Stimulated activated naive CD8-positive, alpha-beta T cell treated with anti-CD3 and anti-CD28 coated beads, Interleukin-15, amount 100 ng/mL, for 72 hours (primary cell): ENCODE measurements around the gene AVEN.
"Not testable (repeated sequence)": the region's sequence is repeated elsewhere in the genome, so short reads cannot be mapped to it uniquely, and the experiment has no call there.

Experiments
- ATAC-seq: fragments of 150-1000 bp; cut with Tn5 transposase; 2 replicates; pipeline ENCODE4 v1.10.0; 2021; ENCODE audit warnings: mild to moderate bottlenecking, moderate library complexity
- DNase-seq, 2 donors: peaks; one replicate each; pipeline ENCODE4 v3.0.0; 2021 to 2022
- H3K27ac Mint-ChIP-seq, 2 donors: one replicate each; pipeline ENCODE4 v1.8.0; 2022; ENCODE audit warnings: mild to moderate bottlenecking in 2 of 2, mixed read lengths in 2 of 2, moderate library complexity in 2 of 2
- H3K27me3 Mint-ChIP-seq: one replicate; pipeline ENCODE4 v1.8.0; 2022; ENCODE audit warnings: mixed read lengths
- H3K4me1 Mint-ChIP-seq: one replicate; pipeline ENCODE4 v1.8.0; 2022; ENCODE audit warnings: mild to moderate bottlenecking, mixed read lengths
- H3K4me3 Mint-ChIP-seq, 2 donors: one replicate each; pipeline ENCODE4 v1.8.0; 2022; ENCODE audit warnings: mild to moderate bottlenecking in 2 of 2, mixed read lengths in 2 of 2, moderate library complexity in 1 of 2
- H3K9me3 Mint-ChIP-seq, 2 donors: one replicate each; pipeline ENCODE4 v1.8.0; 2022; ENCODE audit warnings: mixed read lengths in 2 of 2

AVEN gene

GRCh38 chr15:34038871-34039789 is at the start of gene AVEN:
TSS of gene AVEN (minus strand) at chr15:34039204. CDS start at chr15:34039046, 158 bp downstream.
- DNase-seq, result peak; percentile 68
- Mint-ChIP-seq H3K4me1 (peaks cover 23% of the 10 kb centered on the region), H3K9me3 (no peaks in the 10 kb centered on the region), H3K4me3 (peak within 1 kb of the TSS; percentile 87 to 88), H3K27ac (peak within 1 kb of the TSS; percentile 79 to 93), H3K27me3 (no peaks in the 10 kb centered on the region)
- ATAC-seq, result peak; percentile 77

- ATAC-seq (no peak), DNase-seq (no peak)
- H3K4me3 Mint-ChIP-seq, result no peak overlapping the region
- H3K27me3 Mint-ChIP-seq, result no peaks in the 10 kb centered on the region
- no peak overlapping the region for H3K27ac Mint-ChIP-seq
- H3K9me3 Mint-ChIP-seq, result no peaks in the 10 kb centered on the region
- no peaks in the 10 kb centered on the region for H3K4me1 Mint-ChIP-seq
Observed at GRCh38 chr15:34085746-34086145, 46.7 kb upstream of the AVEN start.

- H3K4me1 Mint-ChIP-seq, result no peaks in the 10 kb centered on the region
- H3K9me3 Mint-ChIP-seq, result no peaks in the 10 kb centered on the region
- no peak for ATAC-seq
- H3K27ac Mint-ChIP-seq, result peak overlapping the region in 1 of 2 donors; percentile 19
- no peak for DNase-seq
- no peak overlapping the region for H3K4me3 Mint-ChIP-seq
- no peaks in the 10 kb centered on the region for H3K27me3 Mint-ChIP-seq
Observed at GRCh38 chr15:34084086-34084485, 45.1 kb upstream of the AVEN start.

GRCh38 chr15:34079904-34080303 is 40.9 kb upstream of the AVEN start:
- no peak for ATAC-seq
- H3K9me3 Mint-ChIP-seq, result no peaks in the 10 kb centered on the region
- DNase-seq, result no peak
- H3K27ac Mint-ChIP-seq, result no peak overlapping the region
- H3K27me3 Mint-ChIP-seq, result no peaks in the 10 kb centered on the region
- no peaks in the 10 kb centered on the region for H3K4me1 Mint-ChIP-seq
- H3K4me3 Mint-ChIP-seq, result no peak overlapping the region

GRCh38 chr15:34078900-34079299 is 39.9 kb upstream of the AVEN start:
- DNase-seq (no peak), ATAC-seq (no peak)
- Mint-ChIP-seq H3K4me3 (no peak overlapping the region), H3K27ac (no peak overlapping the region), H3K27me3 (no peaks in the 10 kb centered on the region), H3K4me1 (no peaks in the 10 kb centered on the region), H3K9me3 (no peaks in the 10 kb centered on the region)

- Mint-ChIP-seq H3K27me3 (no peaks in the 10 kb centered on the region), H3K27ac (no peak overlapping the region), H3K4me1 (no peaks in the 10 kb centered on the region), H3K9me3 (no peaks in the 10 kb centered on the region), H3K4me3 (no peak overlapping the region)
- no peak for DNase-seq
- ATAC-seq, result no peak
Observed at GRCh38 chr15:34076785-34077184, 37.8 kb upstream of the AVEN start.

GRCh38 chr15:34070003-34070402 is 31.0 kb upstream of the AVEN start:
- Mint-ChIP-seq H3K4me3 (no peak overlapping the region), H3K9me3 (no peaks in the 10 kb centered on the region), H3K4me1 (no peaks in the 10 kb centered on the region), H3K27me3 (no peaks in the 10 kb centered on the region), H3K27ac (no peak overlapping the region)
- ATAC-seq (no peak), DNase-seq (no peak)

- H3K27me3 Mint-ChIP-seq, result no peaks in the 10 kb centered on the region
- peaks cover 7% of the 10 kb centered on the region for H3K4me1 Mint-ChIP-seq
- ATAC-seq (no peak), DNase-seq (no peak)
- no peak overlapping the region for H3K27ac Mint-ChIP-seq
- H3K9me3 Mint-ChIP-seq, result no peaks in the 10 kb centered on the region
- H3K4me3 Mint-ChIP-seq, result no peak overlapping the region
Observed at GRCh38 chr15:34065941-34066340, 26.9 kb upstream of the AVEN start.

GRCh38 chr15:34065261-34065660 is 26.3 kb upstream of the AVEN start:
- H3K4me3 Mint-ChIP-seq, result no peak overlapping the region
- no peak for ATAC-seq
- DNase-seq, result no peak
- no peak overlapping the region for H3K27ac Mint-ChIP-seq
- H3K4me1 Mint-ChIP-seq, result peaks cover 7% of the 10 kb centered on the region
- H3K9me3 Mint-ChIP-seq, result no peaks in the 10 kb centered on the region
- no peaks in the 10 kb centered on the region for H3K27me3 Mint-ChIP-seq

- no peak for DNase-seq
- no peaks in the 10 kb centered on the region for H3K27me3 Mint-ChIP-seq
- peaks cover 7% of the 10 kb centered on the region for H3K4me1 Mint-ChIP-seq
- no peaks in the 10 kb centered on the region for H3K9me3 Mint-ChIP-seq
- H3K27ac Mint-ChIP-seq, result no peak overlapping the region
- no peak for ATAC-seq
- no peak overlapping the region for H3K4me3 Mint-ChIP-seq
Observed at GRCh38 chr15:34064438-34064837, 25.4 kb upstream of the AVEN start.

GRCh38 chr15:34059946-34060345 is 20.9 kb upstream of the AVEN start:
- peaks cover 7% of the 10 kb centered on the region for H3K4me1 Mint-ChIP-seq
- no peaks in the 10 kb centered on the region for H3K9me3 Mint-ChIP-seq
- no peaks in the 10 kb centered on the region for H3K27me3 Mint-ChIP-seq
- no peak for ATAC-seq
- DNase-seq, result no peak
- H3K4me3 Mint-ChIP-seq, result no peak overlapping the region
- no peak overlapping the region for H3K27ac Mint-ChIP-seq

- no peak for DNase-seq
- Mint-ChIP-seq H3K4me1 (peaks cover 7% of the 10 kb centered on the region), H3K27me3 (no peaks in the 10 kb centered on the region), H3K27ac (peak overlapping the region in 1 of 2 donors; percentile 31), H3K4me3 (no peak overlapping the region), H3K9me3 (no peaks in the 10 kb centered on the region)
- no peak for ATAC-seq
Observed at GRCh38 chr15:34059476-34059875, 20.5 kb upstream of the AVEN start.

GRCh38 chr15:34056911-34057310 is 17.9 kb upstream of the AVEN start:
- Mint-ChIP-seq H3K4me1 (peaks cover 3% of the 10 kb centered on the region), H3K27ac (no peak overlapping the region), H3K4me3 (no peak overlapping the region), H3K9me3 (peaks cover 0 to 2% of the 10 kb centered on the region in 2 donors), H3K27me3 (no peaks in the 10 kb centered on the region)
- ATAC-seq (no peak), DNase-seq (no peak)

- no peak for ATAC-seq
- no peaks in the 10 kb centered on the region for H3K4me1 Mint-ChIP-seq
- H3K27ac Mint-ChIP-seq, result no peak overlapping the region
- H3K4me3 Mint-ChIP-seq, result no peak overlapping the region
- H3K27me3 Mint-ChIP-seq, result no peaks in the 10 kb centered on the region
- H3K9me3 Mint-ChIP-seq, result peaks cover 8 to 10% of the 10 kb centered on the region in 2 donors
- DNase-seq, result no peak
Observed at GRCh38 chr15:34055868-34056595, 17.0 kb upstream of the AVEN start.

GRCh38 chr15:34054081-34054707 is 15.2 kb upstream of the AVEN start:
- Mint-ChIP-seq H3K4me1 (no peaks in the 10 kb centered on the region), H3K27ac (no peak overlapping the region), H3K9me3 (peaks cover 17 to 27% of the 10 kb centered on the region in 2 donors), H3K4me3 (no peak overlapping the region), H3K27me3 (no peaks in the 10 kb centered on the region)
- ATAC-seq (no peak), DNase-seq (no peak)

GRCh38 chr15:34050385-34050784 is 11.4 kb upstream of the AVEN start:
- DNase-seq, H3K4me1 Mint-ChIP-seq, H3K4me3 Mint-ChIP-seq, H3K27ac Mint-ChIP-seq, ATAC-seq, H3K27me3 Mint-ChIP-seq: not testable (repeated sequence)
- peaks cover 17 to 32% of the 10 kb centered on the region in 2 donors for H3K9me3 Mint-ChIP-seq
